ENCODE data around the gene CHID1. TPM values are rescaled to one million over a fixed set of nuclear protein-coding genes. Genes with fewer than 3 reads are reported as not detected.
A peak's percentile ranks its signal among the peaks of the same experiment; 100 is the strongest.

CHID1 gene
- total RNA-seq, 2 donors from 2014 or later, result 46.4 to 113 TPM

- H3K36me3 ChIP-seq, result no peaks in the 10 kb centered on the region
- no peak for TF ChIP-seq CTCF (IDR thresholded peaks at IDR 0.05)
- H3K27me3 ChIP-seq, result no peaks in the 10 kb centered on the region
- no peak overlapping the region for H3K4me3 ChIP-seq
- intact Hi-C loops (cut with DNase I), result loop anchor here (5.0 kb wide), 1 partner anchor 130 kb away; no protein-coding TSS in a partner anchor
- no peak overlapping the region for H3K27ac ChIP-seq
- no peaks in the 10 kb centered on the region for H3K9me3 ChIP-seq
- DNase-seq, result no peak
- H3K9ac ChIP-seq (ENCODE audit: low read depth in 2 of 2, low read length in 2 of 2), result no peak overlapping the region
- H3K4me1 ChIP-seq, result peaks cover 6% of the 10 kb centered on the region
These were observed 11.5 kb upstream of the CHID1 start for GRCh38 chr11:921921-922678.

- H3K4me1 ChIP-seq, result no peaks in the 10 kb centered on the region
- no peak overlapping the region for H3K9ac ChIP-seq (ENCODE audit: low read depth in 2 of 2, low read length in 2 of 2)
- intact Hi-C loops (cut with DNase I), result no loop called here
- H3K4me3 ChIP-seq, result no peak overlapping the region
- no peak for TF ChIP-seq CTCF (IDR thresholded peaks at IDR 0.05)
- no peaks in the 10 kb centered on the region for H3K36me3 ChIP-seq
- H3K27me3 ChIP-seq, result no peaks in the 10 kb centered on the region
- H3K9me3 ChIP-seq, result no peaks in the 10 kb centered on the region
- no peak for DNase-seq
- no peak overlapping the region for H3K27ac ChIP-seq
These were observed 6.8 kb upstream of the CHID1 start for GRCh38 chr11:917426-917825.

GRCh38 chr11:914747-915501, 4.3 kb upstream of the CHID1 start:
- TF ChIP-seq CTCF (IDR thresholded peaks at IDR 0.05), result no peak
- H3K4me1 ChIP-seq, result no peaks in the 10 kb centered on the region
- H3K27ac ChIP-seq, result no peak overlapping the region
- DNase-seq, result peak; percentile 38
- H3K27me3 ChIP-seq, result no peaks in the 10 kb centered on the region
- H3K36me3 ChIP-seq, result no peaks in the 10 kb centered on the region
- H3K4me3 ChIP-seq, result no peak overlapping the region
- no peaks in the 10 kb centered on the region for H3K9me3 ChIP-seq
- intact Hi-C loops (cut with DNase I), result no loop called here
- no peak overlapping the region for H3K9ac ChIP-seq (ENCODE audit: low read depth in 2 of 2, low read length in 2 of 2)

- no peak for DNase-seq
- no peak overlapping the region for H3K4me3 ChIP-seq
- intact Hi-C loops (cut with DNase I), result no loop called here
- no peaks in the 10 kb centered on the region for H3K27me3 ChIP-seq
- H3K4me1 ChIP-seq, result no peaks in the 10 kb centered on the region
- TF ChIP-seq CTCF (IDR thresholded peaks at IDR 0.05), result no peak
- no peaks in the 10 kb centered on the region for H3K36me3 ChIP-seq
- H3K9ac ChIP-seq (ENCODE audit: low read depth in 2 of 2, low read length in 2 of 2), result no peak overlapping the region
- no peaks in the 10 kb centered on the region for H3K9me3 ChIP-seq
- no peak overlapping the region for H3K27ac ChIP-seq
These were observed 3.6 kb upstream of the CHID1 start for GRCh38 chr11:914204-914603.

- intact Hi-C loops (cut with DNase I), result no loop called here
These were observed 2.4 kb upstream of the CHID1 start for GRCh38 chr11:913043-913442.

More at GRCh38 chr11:913043-913442, 2.4 kb upstream of the CHID1 start:
- no peak for TF ChIP-seq CTCF (IDR thresholded peaks at IDR 0.05)
- Histone ChIP-seq H3K36me3 (no peaks in the 10 kb centered on the region), H3K27ac (no peak overlapping the region), H3K4me1 (no peaks in the 10 kb centered on the region), H3K4me3 (no peak overlapping the region), H3K27me3 (no peaks in the 10 kb centered on the region), H3K9me3 (no peaks in the 10 kb centered on the region), H3K9ac (ENCODE audit: low read depth in 2 of 2, low read length in 2 of 2) (no peak overlapping the region)
- no peak for DNase-seq

Data from colonic mucosa (tissue), 4 donors.